Stimulated activated CD8-positive, alpha-beta memory T cell treated with anti-CD3 and anti-CD28 coated beads, Interleukin-12 subunit alpha, Interleukin-12 subunit beta, amount 100 ng/mL, for 4 hours (primary cell): ENCODE data around the gene GRK1.

Source experiments
- DNase-seq: peaks from one replicate; pipeline ENCODE4 v3.0.0-alpha.2; 2020; ENCODE audit warnings: low read depth

GRK1 gene

DNA sequence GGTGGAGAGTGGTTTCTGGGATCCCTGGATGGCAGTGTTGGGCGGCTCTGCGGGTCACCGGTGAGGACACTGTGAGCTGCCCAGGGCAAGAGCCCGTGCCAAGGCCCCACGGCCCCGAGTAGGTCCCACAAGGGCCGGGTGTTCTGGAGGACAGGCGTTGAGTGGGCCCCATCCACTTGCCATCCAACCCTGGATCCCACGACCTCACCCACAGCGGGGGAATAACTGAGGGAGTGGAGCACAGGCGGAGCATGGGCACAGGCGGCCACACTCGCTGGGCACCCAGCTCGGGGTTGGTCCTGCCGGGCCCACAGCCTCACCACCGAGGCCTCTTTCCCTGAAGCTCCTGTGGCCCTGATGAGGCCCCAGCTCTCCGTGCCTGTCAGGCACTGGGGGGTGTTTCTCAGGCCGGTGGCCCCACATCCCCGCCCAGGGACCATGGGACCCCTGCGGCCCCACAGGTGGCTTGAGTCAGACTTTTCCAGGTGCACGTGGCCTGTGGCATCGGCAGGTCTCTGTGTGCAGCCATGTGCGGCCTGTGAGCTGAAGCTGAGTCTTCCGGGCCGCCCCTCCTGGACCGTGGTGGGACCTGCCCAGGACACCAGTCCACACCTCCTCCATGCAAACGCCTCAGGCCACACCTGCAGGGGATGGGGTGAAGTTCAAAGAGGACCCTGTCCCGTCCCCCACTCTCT is 108.6 kb downstream of the GRK1 start:
- no peak for DNase-seq

DNA sequence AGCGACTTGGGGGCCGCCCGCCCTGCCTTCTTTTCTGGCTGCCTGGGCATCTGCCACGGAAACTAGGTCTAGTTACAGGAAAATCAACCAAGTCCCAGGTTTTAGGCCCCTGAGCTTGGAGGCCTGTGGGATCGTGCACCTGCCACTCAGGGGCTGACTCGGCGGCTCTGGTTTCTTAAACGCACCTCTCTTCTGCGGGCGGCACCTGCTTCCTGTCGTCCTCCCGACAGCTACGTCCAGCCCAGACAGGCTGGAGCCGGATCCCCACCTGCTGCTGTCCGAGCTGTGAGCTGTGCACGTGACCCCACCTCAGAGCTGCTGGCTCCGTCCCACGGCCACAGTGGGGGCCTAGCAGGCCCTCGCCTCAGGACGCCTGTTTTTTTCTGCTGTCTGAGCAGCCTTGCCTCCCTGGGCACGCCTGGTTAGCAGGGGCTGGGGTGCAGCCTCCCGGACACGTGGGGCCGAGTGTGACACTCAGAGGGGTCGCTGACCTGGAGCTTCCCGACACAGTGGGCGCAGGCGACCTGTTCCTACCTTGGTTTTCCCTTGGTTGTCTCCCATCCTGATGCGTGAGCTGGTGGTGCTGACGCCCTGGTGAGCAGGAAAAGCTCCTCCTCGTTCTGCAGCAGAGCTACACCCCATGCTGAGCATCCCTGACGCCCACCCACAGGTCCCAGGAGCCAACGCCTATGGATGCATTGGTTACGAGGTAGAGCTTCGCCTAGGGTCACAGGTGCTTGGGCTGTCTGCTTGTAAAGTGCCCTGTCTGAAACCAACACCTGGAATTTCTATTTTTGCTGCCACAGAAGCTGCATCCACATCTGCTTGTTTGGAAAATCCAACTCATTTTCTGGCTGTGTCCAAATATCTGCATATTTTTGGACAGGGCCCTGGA is 109.5 kb downstream of the GRK1 start:
- no peak for DNase-seq

DNA sequence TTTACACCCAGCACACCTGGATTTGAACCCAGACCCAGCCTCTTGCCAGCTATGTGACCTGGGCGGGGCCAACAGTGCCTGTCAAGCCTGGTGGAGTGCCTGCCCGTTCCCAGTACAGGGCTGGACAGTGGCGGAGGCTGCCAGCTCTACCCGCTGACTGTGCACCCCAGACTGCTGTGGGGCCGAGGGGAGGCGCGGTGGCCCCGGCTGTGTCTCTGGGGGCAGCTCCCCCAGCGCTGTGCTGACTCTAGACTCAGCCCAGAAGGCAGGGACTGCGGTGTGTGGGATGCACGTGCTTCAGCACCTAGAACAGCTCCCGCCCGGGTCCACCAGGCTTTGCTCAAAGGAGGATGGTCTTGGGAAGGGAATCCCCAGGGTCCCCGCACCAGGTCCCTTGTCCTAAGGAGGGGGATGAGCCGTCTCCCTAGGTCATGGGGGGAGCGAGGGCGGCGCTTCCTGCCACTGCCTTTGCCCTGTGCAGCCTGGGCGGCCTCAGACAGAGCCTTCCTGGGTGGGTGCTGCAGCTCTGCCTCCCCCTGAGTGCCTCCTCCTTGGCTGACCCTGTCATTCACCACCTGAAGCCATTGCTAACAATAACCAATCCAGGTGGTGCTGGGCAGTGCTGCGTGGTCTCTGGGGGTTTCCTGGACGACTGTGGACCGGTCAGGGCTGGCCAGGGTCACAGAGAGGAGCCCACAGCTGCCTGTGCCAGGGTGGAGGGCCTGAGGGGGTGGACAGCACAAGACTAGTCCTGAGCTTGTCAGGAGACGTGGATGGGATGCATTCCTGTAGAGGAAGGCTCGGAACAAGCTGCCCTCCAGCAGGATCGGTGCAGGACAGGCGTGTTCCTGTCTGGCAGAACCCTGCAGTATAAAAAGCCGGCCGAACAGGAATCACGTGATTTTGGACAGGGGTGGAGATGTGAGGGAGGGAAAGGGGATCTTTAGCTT is 110.6 kb downstream of the GRK1 start:
- no peak for DNase-seq

GRCh38 chr13:113781571-113781970 is 114.6 kb downstream of the GRK1 start:
- no peak for DNase-seq

DNA sequence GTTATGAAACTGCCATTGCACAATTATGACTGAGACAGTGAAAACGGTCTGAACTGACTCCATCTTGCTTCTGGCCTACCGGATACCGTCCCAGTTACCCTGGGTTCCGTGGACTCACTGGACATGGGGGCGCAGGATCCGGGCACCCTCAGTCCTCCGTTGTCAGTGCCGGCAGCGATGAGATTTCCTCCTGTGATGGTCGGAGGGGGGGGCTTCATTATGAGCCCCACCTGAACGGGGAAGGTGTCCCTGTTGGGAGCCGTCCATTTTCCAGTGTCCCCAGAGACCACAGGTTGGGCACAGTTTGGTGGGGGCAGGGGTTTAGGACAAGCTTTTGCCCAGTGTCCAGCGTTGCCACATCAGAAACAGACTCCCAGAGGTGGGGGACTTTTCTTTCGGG is 115.5 kb downstream of the GRK1 start:
- DNase-seq, result no peak

DNA sequence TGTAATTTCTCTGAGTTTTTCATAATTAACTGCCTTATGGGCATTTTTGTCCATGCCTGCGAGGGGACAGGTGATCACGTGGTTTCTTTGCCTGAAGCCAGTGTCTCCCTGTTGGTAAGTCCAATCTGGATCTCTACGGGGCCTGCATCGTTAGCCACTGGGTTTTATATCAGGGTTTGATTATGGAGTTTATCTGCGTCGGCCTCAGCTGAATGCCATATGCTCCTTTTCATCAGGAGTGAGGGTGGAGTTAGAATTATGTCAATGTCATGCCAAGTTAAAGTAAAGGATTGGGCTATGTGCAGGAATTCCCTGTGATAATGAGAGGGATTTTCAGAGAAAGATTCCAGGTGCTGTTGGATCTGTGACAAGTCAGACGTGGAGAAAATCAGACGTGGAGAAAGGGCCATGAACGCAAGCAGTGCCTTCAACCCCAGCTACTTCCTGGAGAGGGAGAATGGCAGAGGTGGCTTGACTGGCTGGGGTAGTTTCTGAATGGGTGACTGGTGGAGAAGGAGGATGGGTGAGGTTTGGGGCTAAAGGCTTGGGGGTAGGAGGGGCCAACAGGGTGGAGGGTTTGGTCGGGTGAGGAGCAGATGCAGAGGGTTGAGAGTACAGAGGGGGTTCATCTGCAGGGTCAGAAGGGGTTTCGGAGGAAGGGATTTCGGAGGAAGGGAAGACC is 116.3 kb downstream of the GRK1 start:
- no peak for DNase-seq

- DNase-seq, result no peak
Observed at GRCh38 chr13:113783966-113784644, 117.1 kb downstream of the GRK1 start.

DNA sequence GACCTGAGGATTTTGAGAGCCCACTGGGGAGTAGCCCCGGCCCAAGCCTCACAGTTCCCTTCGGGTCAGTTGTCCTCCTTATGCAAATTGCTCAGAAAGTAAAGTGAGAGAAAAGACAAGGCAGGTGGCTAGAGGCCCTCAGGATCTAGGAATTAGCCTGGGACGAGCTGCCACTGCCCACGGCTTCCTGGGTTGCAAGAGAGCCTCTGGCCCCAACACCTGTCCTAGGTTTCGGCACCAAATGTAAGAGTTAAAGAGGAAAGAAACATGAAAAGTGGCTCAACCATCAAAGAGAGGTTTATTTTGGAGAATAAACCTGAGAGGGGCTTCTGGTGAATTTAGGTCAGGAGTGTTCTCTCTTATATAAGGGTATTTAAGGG is 117.6 kb downstream of the GRK1 start:
- no peak for DNase-seq

GRCh38 chr13:113785051-113786010 is 118.3 kb downstream of the GRK1 start:
- no peak for DNase-seq

GRCh38 chr13:113786262-113786841 is 119.3 kb downstream of the GRK1 start:
- no peak for DNase-seq
